Loucy (cell line): ENCODE results near the gene SMIM29.

ENCODE experiments used
- EZH2phosphoT487 ChIP-seq: fragments of 200-600 bp; IDR thresholded peaks from 2 replicates; pipeline ENCODE4 v1.6.1; 2018; ENCODE audit warnings: antibody characterized with exemption, mild to moderate bottlenecking, moderate library complexity, borderline replicate concordance
- TF ChIP-seq, protein P1 (sequence below): fragments of 200-600 bp; sonication (generic); conservative IDR thresholded peaks from 2 replicates; pipeline ENCODE4 v1.5.1; 2014; ENCODE audit warnings: mild to moderate bottlenecking, antibody characterized with exemption, low read length

DNA sequence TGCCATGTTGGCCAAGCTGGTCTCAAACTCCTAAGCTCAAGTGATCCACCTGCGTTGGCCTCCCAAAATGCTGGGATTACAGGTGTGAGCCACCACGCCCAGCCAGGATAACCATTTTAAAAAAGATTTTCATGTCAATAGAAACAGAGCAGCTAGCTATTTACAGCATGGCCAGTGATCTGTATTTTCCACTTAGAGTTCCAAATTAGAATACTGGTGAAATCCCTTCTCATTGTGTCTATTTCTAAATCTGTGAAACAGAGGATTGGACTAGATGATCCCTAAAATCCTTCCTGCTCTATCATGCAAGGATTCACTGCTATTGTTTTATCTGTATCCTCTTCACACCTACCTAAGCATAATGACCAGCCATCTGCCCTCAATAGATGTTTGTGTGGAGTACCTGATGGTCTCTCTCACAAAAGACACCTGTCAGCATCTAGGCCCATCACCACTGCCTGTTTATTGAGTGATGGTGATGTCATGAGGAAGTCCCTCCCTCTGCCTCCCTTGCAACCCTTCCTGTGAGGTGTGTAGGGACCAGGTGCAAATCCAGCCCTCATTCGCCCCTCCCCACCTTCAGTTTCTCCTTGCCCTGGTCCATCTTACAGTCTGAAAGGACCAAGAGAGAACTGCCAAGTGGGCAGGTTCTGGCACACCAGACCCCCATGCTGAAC lies 26.5 kb upstream of the SMIM29 start:
- TF ChIP-seq, protein P1, sequence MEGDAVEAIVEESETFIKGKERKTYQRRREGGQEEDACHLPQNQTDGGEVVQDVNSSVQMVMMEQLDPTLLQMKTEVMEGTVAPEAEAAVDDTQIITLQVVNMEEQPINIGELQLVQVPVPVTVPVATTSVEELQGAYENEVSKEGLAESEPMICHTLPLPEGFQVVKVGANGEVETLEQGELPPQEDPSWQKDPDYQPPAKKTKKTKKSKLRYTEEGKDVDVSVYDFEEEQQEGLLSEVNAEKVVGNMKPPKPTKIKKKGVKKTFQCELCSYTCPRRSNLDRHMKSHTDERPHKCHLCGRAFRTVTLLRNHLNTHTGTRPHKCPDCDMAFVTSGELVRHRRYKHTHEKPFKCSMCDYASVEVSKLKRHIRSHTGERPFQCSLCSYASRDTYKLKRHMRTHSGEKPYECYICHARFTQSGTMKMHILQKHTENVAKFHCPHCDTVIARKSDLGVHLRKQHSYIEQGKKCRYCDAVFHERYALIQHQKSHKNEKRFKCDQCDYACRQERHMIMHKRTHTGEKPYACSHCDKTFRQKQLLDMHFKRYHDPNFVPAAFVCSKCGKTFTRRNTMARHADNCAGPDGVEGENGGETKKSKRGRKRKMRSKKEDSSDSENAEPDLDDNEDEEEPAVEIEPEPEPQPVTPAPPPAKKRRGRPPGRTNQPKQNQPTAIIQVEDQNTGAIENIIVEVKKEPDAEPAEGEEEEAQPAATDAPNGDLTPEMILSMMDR = no peak
- no peak for TF ChIP-seq EZH2phosphoT487
